Measurements from ENCODE around the gene GBX1.

GBX1 gene

GRCh38 chr7:151139791-151140190 lies 27.7 kb downstream of the GBX1 start:
- no peak for DNase-seq (ENCODE audit: low read depth, low spot score)

GRCh38 chr7:151139071-151139790 lies 28.3 kb downstream of the GBX1 start:
- DNase-seq (ENCODE audit: low read depth, low spot score), result no peak

DNA sequence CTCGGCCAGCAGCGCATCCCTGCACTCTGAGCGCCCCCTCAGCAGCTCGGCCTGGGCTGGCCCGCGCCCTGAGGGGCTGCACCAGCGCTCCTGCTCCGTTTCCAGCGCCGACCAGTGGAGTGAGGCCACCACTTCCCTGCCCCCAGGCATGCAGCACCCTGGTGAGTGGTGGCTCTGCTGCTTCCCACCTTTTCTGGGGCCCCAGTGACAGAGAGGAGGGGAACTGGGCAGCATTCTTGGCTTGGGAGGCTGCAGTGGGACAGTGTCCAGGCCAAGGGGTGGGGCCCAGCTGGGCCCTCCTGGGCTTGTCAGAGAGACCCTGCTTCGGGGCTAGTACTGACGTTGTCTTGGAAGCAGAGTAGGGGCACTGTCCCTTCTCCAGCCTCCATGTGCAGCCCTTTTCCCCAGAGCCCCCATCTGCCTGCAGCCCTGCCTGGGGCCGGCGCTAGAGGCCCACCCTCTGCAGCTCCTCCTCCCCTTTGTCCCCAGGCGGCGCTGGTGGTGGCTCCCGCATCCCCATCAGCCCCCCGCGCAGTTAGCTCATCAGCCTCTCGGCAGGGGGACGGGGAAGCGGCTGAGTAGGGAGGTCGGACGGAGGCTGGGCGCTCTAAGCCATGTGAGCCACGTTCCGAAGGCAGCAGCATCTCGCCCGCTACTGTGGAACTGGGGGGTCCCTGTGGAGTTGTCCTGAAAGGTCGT lies 29.2 kb downstream of the GBX1 start:
- no peak for DNase-seq (ENCODE audit: low read depth, low spot score)

- DNase-seq (ENCODE audit: low read depth, low spot score), result no peak
These were observed 29.7 kb downstream of the GBX1 start for GRCh38 chr7:151137791-151138152.

DNA sequence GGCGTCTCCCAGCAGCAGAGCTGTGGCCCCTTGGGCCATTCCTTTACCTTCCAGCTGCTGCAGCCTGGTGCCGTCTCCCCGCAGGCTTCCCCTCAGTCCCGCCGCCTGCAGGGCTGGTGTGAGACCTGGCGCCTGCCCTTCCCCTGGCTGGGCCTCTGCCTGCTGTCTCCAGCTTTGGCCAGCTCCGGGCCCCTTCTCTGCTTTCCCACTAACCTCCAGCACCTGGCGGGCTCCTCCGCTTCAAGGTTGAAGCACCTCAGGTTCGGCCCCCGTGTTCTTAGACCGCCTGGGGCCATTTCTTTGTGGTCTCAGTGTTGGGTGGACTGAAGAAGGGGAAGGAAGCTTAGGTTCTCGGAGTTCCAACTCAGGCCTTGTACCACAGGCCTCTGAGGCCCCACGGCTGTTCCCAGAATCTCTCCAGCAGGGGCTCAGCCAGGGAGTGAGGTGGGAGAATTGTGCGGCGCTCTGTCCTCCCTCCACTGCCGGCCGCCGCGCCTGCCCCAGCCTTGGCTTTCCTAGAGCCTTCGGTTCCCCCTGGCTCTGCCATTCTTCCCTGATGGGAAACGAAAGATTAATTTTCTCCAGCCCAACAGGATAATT lies 30.3 kb downstream of the GBX1 start:
- no peak for DNase-seq (ENCODE audit: low read depth, low spot score)

DNA sequence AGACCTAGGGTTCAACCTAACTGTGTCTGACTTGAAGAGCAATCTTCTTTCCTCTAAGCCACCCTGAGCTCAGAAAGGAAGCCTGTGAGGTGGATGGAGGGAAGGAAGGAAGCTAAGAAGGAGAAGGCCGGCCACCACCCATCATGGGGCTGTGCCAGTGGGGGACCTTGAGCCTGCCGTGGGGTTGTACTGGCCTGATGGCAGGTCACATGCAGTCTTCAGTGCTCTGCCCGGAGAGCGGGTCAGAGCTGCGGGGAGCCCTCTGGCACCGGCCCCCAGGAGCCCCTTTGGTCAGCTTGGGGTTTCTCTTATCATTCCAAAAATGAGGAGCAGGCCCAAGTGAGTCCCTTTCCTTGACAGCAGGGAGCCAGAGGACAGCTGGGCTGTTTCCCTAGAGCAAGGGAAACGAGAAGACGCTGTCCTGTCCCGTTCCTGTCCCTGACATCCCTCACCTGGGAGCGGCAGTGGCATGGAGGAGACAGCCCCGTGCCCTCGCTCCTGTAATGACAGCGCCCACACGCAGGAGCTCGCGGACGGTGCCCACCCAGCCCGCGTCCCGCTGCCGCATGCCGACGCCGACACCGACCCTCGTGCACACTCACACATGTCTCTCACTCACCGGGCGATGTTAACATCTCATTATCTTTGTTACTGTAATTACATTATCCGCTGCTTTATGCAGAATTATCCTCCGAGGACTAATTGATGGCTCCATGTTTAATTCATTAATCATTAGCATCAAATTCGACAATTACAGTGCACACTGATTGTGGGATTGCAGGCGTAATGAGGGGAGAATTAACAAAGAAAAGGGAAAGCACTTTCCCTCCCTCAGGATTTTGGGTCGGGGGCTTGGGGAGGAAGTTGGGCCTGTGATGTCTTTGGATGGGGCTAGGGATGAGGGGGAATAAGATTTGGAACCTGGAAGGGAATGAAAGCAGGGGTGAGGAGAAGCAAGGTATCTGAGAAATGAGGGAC lies 31.3 kb downstream of the GBX1 start:
- DNase-seq (ENCODE audit: low read depth, low spot score), result no peak

DNA sequence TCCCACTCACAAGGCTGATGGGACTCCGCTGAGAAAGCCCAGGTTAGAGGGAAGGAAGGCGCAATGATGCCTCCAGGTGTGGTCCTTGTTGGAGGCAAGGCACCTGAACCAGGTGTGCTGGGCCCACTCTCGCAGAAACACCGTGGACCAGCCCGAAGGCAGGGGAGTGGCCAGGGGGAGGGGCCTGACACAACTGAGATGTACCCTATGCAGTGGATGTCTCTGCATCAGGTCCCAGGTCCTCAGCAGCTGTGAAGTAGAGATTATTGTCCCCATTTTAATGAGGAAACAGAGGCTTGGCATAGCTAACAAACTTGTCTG lies 32.0 kb downstream of the GBX1 start:
- no peak for DNase-seq (ENCODE audit: low read depth, low spot score)

DNA sequence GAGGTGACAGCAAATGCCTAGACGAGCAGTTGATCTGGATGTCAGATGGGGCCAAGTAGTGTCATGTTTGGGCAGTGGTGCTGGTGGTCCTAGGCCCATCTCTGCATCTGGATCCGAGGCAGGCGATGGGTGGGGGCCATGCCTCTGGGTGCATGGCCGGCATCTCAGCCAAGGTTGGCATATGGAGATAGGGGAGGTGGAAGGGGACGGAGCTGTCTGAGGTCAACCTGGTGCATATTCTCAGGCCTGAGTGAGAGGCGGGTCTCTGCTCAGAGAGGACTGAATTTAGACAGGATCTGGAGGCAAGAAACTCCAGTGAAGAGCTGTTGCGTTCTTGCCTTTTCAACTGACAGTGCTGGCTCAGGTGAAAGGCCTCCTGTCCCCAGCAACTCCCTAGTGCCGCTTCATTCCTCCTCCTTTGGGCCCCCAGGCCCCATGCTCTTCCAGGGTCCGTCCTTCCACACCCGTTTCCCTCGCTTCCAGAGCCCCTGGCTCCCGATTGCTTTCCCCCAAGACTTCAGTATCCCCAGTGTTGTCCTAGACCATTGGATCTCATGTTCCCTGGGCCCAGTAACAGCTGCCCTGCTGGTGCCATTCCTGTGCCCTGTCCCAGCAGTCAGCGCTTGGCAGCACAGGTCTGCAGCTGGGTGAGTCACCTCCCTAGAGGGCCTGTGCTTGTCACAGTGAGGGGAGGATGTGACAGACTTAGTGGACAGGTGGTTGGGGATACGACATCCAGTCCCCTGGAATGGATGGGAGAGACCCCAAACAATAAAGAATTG lies 32.6 kb downstream of the GBX1 start:
- no peak for DNase-seq (ENCODE audit: low read depth, low spot score)

- no peak for DNase-seq (ENCODE audit: low read depth, low spot score)
These were observed 33.3 kb downstream of the GBX1 start for GRCh38 chr7:151133986-151134742.

DNA sequence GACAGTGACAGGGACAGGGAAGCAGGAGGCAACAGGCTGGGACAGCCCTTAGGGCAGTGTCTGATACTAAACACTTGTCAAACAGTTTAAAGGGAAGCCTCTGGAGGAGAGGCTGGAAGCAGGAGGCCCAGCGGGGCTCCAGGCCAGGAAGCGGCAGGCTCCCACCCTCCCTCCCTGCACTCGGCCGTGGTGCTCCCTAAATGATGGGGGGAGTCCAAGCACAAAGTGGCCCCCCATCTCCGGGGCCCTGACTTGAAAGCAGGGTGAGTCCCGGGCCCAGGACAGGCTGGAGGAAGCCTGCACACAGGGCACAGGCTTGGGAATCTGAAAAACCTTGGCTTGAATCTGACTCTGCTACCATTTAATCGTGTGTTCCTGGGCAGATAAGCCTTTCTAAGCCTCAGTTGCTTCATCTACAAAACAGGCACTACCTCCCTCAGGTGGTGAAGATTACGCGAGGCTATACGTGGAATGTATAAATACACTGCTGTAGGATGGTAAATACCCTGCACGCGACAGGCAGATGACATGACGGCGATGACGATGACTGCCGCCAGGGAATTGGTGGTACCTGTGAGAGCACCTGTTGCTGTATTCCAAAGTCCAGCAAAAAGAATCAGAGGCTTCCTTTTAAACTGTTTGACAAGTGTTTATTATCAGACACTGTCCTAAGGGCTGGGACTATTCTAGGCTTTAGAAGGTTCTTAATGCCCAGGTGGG lies 34.1 kb downstream of the GBX1 start:
- DNase-seq (ENCODE audit: low read depth, low spot score), result no peak

DNA sequence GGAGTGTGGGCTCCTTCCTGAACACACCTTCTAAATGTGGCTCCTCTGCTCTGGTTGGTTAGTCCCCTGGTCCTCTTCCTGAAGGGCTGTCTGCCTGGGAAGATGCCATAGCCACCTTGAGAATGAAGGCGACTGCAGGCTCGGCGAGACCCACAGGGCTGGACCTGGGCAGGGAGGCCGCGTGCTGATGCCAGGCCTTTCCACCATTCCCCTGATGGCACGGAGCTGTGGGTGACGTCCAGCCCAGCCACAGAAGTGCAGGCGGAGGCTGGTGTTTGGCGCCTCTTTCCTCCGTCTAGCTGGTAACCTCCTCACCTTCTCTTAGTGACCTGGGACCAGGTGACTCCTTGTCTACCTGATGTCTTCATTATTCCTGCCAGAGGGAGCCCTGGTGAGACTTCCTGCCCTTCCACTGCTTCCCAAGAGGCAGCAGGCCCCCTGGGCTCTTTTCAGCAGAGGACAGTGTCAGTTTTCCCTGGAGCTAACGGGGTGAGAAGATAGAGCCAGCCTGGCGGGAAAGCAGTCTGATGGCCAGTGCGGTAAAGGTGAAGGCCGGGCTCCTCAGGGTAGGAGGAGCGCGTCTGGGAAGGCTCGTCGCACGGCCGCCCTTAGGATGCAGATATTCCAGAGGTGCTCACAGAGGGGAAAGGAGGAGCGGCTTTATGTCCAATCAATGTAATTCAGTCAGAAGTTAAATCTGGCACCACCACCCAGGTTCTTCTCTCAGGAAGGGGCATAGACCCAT lies 34.9 kb downstream of the GBX1 start:
- DNase-seq (ENCODE audit: low read depth, low spot score), result no peak

DNA sequence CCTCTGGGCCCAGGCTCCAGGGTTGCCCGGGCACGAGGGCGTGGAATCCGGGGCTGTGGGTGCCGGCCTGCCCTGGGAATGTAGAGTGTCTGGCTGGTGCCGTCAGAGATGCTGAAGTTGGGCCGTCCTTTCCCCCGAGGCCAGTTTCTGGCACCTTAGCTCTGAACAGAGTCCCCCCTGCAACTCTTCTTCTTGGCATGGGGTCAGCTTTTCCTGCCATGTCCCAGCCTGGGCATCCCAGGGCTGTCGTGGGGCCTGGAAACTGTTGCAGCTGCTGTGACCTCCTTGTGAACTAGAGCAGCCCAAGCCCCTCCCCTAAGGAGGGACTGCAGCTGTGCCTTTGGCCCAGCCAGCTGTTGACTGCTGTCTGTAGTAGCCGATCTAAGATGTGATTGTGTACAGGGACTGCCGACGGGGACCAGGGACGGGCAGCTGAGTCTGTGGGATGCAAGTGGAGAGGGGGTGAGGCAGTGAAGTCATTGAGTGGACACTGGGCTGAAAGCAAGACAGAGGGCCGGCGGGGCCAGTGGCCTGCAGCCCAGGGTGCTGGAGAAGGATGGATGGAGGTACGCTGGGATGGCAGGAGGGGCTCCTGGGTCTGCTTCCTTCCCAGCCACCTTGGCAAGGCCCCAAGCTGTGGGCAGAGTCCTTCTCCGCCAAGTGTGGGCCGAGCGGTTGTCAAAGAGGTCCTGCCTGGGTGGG lies 35.8 kb downstream of the GBX1 start:
- DNase-seq (ENCODE audit: low read depth, low spot score), result no peak

DNA sequence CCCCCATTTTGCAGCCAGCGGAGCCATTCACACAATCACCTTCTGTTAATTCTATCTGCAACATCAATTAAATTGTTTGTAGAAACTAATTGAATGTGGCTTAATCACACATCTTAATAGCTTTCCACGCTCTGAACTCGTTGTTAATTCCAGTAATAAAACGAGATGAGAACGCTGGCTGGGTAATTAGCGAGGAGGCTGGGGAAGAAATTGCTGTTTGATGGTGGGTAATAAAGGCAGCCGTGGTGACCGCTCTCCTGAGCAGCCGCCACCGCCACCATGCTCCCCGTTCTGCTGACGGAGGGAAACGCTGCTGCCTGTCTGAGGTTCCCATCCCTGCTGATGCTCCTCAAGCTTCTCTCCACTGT lies 36.3 kb downstream of the GBX1 start:
- DNase-seq (ENCODE audit: low read depth, low spot score), result no peak

GRCh38 chr7:151130741-151131157 lies 36.7 kb downstream of the GBX1 start:
- no peak for DNase-seq (ENCODE audit: low read depth, low spot score)

- no peak for DNase-seq (ENCODE audit: low read depth, low spot score)
These were observed 37.4 kb downstream of the GBX1 start for GRCh38 chr7:151129960-151130591.

DNA sequence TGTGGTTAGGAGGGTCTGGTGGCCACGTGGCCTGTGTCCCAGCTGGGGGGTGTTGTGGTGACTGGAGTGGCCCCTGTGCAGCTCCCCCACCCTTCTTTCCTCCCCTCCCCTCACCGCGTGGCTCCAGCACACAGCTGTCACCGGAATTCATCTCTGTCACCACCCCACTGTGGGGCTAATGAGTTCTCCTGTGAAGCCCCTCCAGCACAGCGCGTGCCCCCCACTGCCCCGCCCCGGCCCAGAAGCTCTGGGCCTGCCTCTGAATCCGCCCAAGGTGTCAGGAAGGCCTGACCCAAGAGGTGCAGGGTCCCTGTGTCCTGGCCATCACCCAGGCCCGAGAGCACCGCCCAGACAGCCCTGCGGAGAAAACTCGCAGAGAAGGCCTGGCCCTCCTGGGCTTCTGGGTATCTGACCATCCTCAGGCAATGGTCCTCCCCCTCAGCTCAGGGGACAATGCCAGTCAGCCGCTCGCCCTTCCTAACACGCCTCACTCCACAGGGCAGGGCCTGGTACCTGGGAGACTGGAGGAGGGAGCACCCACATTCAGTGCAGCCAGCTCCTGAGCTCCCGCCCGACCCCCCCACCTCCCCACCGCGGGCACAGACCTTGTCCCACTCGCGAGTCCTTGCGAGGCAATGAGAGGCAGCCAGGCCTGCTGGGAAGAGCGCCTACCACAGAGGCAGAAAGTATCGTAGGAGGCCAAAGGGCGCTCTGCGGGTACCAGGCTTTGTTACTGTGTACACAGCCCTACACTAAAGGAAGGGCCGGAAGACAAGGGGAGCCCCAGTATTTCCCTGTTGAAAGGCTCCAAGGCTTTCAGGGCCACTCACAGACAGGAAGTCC lies 38.2 kb downstream of the GBX1 start:
- DNase-seq (ENCODE audit: low read depth, low spot score), result no peak

GRCh38 chr7:151128716-151129115 lies 38.8 kb downstream of the GBX1 start:
- no peak for DNase-seq (ENCODE audit: low read depth, low spot score)

All from astrocyte of the hippocampus (primary cell).